ENCODE measurements around the gene NMUR2. TPM values are rescaled to one million over a fixed set of nuclear protein-coding genes. Genes with fewer than 3 reads are reported as not detected.

Gene NMUR2
- total and polyA plus RNA-seq, 2 donors = 0.05 to 0.23 TPM

GRCh38 chr5:152406082-152406481 is 1.0 kb upstream of the NMUR2 start:
- Histone ChIP-seq H3K36me3 (ENCODE audit: control insufficient read depth in 2 of 2, insufficient read depth in 2 of 2, low read length in 1 of 2) (no peaks in the 10 kb centered on the region), H3K27me3 (ENCODE audit: control insufficient read depth in 2 of 2, insufficient read depth in 1 of 2, low read length in 1 of 2) (no peaks in the 10 kb centered on the region), H3K27ac (ENCODE audit: low read depth in 1 of 2, low read length in 1 of 2) (no peak overlapping the region), H3K9me3 (ENCODE audit: control insufficient read depth in 2 of 2, insufficient read depth in 1 of 2, low read length in 1 of 2) (no peaks in the 10 kb centered on the region), H3K4me1 (ENCODE audit: control insufficient read depth in 2 of 2, insufficient read depth in 2 of 2, low read length in 2 of 2) (no peaks in the 10 kb centered on the region), H3K4me3 (ENCODE audit: low read length in 2 of 2) (no peak overlapping the region)
- 89% methylated on average over 1 of the region's 1 CpG for WGBS
- DNase-seq (ENCODE audit: low read depth in 6 of 9, low spot score in 9 of 9) = no peak

DNA sequence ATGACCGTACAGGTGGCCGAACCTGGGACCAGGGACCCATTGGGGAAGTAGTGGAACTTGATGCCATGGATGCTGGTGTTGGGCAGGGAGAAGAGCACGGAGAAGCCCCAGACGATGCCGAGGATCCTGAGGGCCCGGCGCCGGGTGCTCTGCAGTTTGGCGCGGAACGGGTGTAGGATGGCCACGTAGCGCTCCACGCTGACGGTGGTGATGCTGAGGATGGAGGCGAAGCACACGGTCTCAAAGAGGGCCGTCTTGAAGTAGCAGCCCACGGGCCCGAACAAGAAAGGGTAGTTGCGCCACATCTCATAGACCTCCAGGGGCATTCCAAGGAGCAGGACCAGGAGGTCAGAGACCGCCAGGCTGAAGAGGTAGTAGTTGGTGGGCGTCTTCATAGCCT is 585 bp downstream of the NMUR2 start:
- H3K4me1 ChIP-seq (ENCODE audit: control insufficient read depth in 2 of 2, insufficient read depth in 2 of 2, low read length in 2 of 2) = no peaks in the 10 kb centered on the region
- H3K27ac ChIP-seq (ENCODE audit: low read depth in 1 of 2, low read length in 1 of 2) = no peak overlapping the region
- no peak overlapping the region for H3K4me3 ChIP-seq (ENCODE audit: low read length in 2 of 2)
- no peaks in the 10 kb centered on the region for H3K9me3 ChIP-seq (ENCODE audit: control insufficient read depth in 2 of 2, insufficient read depth in 1 of 2, low read length in 1 of 2)
- WGBS = 97% methylated on average over 23 of the region's 23 CpGs
- no peaks in the 10 kb centered on the region for H3K27me3 ChIP-seq (ENCODE audit: control insufficient read depth in 2 of 2, insufficient read depth in 1 of 2, low read length in 1 of 2)
- H3K36me3 ChIP-seq (ENCODE audit: control insufficient read depth in 2 of 2, insufficient read depth in 2 of 2, low read length in 1 of 2) = no peaks in the 10 kb centered on the region
- DNase-seq (ENCODE audit: low read depth in 6 of 9, low spot score in 9 of 9) = no peak

DNA sequence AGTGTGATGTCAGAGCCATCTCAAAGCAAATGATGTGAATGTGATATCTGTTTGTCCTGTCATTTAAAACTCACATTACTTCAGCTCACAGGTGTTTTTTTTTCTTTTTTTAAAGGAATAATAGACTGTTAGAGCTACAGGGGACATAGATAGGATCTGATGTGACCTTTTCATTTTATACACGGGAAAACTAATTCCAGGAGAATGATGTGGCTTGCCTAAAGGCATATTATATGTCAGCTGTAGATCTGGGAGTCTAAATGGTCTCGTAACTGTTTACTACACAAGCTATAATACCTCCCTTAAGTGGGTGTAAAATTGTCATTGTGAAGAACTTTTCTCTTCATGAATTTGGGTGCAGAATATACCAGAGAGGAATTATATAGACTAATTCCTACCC is 2.0 kb downstream of the NMUR2 start:
- Histone ChIP-seq H3K36me3 (ENCODE audit: control insufficient read depth in 2 of 2, insufficient read depth in 2 of 2, low read length in 1 of 2) (no peaks in the 10 kb centered on the region), H3K4me3 (ENCODE audit: low read length in 2 of 2) (no peak overlapping the region), H3K4me1 (ENCODE audit: control insufficient read depth in 2 of 2, insufficient read depth in 2 of 2, low read length in 2 of 2) (no peaks in the 10 kb centered on the region), H3K27me3 (ENCODE audit: control insufficient read depth in 2 of 2, insufficient read depth in 1 of 2, low read length in 1 of 2) (no peaks in the 10 kb centered on the region), H3K9me3 (ENCODE audit: control insufficient read depth in 2 of 2, insufficient read depth in 1 of 2, low read length in 1 of 2) (no peaks in the 10 kb centered on the region), H3K27ac (ENCODE audit: low read depth in 1 of 2, low read length in 1 of 2) (no peak overlapping the region)
- WGBS = 78% methylated on average over 2 of the region's 2 CpGs
- no peak for DNase-seq (ENCODE audit: low read depth in 6 of 9, low spot score in 9 of 9)

GRCh38 chr5:152400846-152401245 is 4.2 kb downstream of the NMUR2 start:
- no peak overlapping the region for H3K27ac ChIP-seq (ENCODE audit: low read depth in 1 of 2, low read length in 1 of 2)
- H3K4me3 ChIP-seq (ENCODE audit: low read length in 2 of 2) = no peak overlapping the region
- H3K9me3 ChIP-seq (ENCODE audit: control insufficient read depth in 2 of 2, insufficient read depth in 1 of 2, low read length in 1 of 2) = no peaks in the 10 kb centered on the region
- H3K4me1 ChIP-seq (ENCODE audit: control insufficient read depth in 2 of 2, insufficient read depth in 2 of 2, low read length in 2 of 2) = no peaks in the 10 kb centered on the region
- H3K36me3 ChIP-seq (ENCODE audit: control insufficient read depth in 2 of 2, insufficient read depth in 2 of 2, low read length in 1 of 2) = no peaks in the 10 kb centered on the region
- no peaks in the 10 kb centered on the region for H3K27me3 ChIP-seq (ENCODE audit: control insufficient read depth in 2 of 2, insufficient read depth in 1 of 2, low read length in 1 of 2)
- 91% methylated on average over 2 of the region's 2 CpGs for WGBS
- DNase-seq (ENCODE audit: low read depth in 6 of 9, low spot score in 9 of 9) = no peak

- Histone ChIP-seq H3K4me1 (ENCODE audit: control insufficient read depth in 2 of 2, insufficient read depth in 2 of 2, low read length in 2 of 2) (no peaks in the 10 kb centered on the region), H3K9me3 (ENCODE audit: control insufficient read depth in 2 of 2, insufficient read depth in 1 of 2, low read length in 1 of 2) (no peaks in the 10 kb centered on the region), H3K4me3 (ENCODE audit: low read length in 2 of 2) (no peak overlapping the region), H3K36me3 (ENCODE audit: control insufficient read depth in 2 of 2, insufficient read depth in 2 of 2, low read length in 1 of 2) (no peaks in the 10 kb centered on the region), H3K27ac (ENCODE audit: low read depth in 1 of 2, low read length in 1 of 2) (no peak overlapping the region), H3K27me3 (ENCODE audit: control insufficient read depth in 2 of 2, insufficient read depth in 1 of 2, low read length in 1 of 2) (no peaks in the 10 kb centered on the region)
- no peak for DNase-seq (ENCODE audit: low read depth in 6 of 9, low spot score in 9 of 9)
- WGBS = 89% methylated on average over 1 of the region's 1 CpG
Observed at GRCh38 chr5:152397581-152397980, 7.5 kb downstream of the NMUR2 start.

DNA sequence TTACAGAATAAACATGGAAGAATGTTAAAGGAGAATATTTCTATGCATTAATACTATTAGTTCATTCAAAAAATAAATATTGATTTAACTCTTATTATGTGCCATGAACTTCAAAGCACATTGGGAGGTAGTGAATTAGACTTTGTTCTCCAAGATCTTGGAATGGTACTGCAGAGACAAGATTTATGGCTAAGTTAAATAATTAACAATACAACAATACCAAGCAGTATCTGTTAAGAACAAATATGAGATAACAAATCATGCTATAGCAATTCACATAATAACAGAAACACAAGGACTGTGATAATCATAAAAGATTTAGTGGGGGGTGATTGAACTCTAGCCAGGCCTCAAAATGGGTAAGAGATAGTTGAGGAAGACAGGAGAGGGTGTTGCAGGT is 11.6 kb downstream of the NMUR2 start:
- H3K9me3 ChIP-seq (ENCODE audit: control insufficient read depth in 2 of 2, insufficient read depth in 1 of 2, low read length in 1 of 2) = no peaks in the 10 kb centered on the region
- no peaks in the 10 kb centered on the region for H3K4me1 ChIP-seq (ENCODE audit: control insufficient read depth in 2 of 2, insufficient read depth in 2 of 2, low read length in 2 of 2)
- H3K27ac ChIP-seq (ENCODE audit: low read depth in 1 of 2, low read length in 1 of 2) = no peak overlapping the region
- DNase-seq (ENCODE audit: low read depth in 6 of 9, low spot score in 9 of 9) = no peak
- H3K4me3 ChIP-seq (ENCODE audit: low read length in 2 of 2) = no peak overlapping the region
- H3K36me3 ChIP-seq (ENCODE audit: control insufficient read depth in 2 of 2, insufficient read depth in 2 of 2, low read length in 1 of 2) = no peaks in the 10 kb centered on the region
- no peaks in the 10 kb centered on the region for H3K27me3 ChIP-seq (ENCODE audit: control insufficient read depth in 2 of 2, insufficient read depth in 1 of 2, low read length in 1 of 2)

GRCh38 chr5:152389208-152389849 is 15.8 kb downstream of the NMUR2 start:
- Histone ChIP-seq H3K4me3 (ENCODE audit: low read length in 2 of 2) (no peak overlapping the region), H3K9me3 (ENCODE audit: control insufficient read depth in 2 of 2, insufficient read depth in 1 of 2, low read length in 1 of 2) (no peaks in the 10 kb centered on the region), H3K27ac (ENCODE audit: low read depth in 1 of 2, low read length in 1 of 2) (no peak overlapping the region), H3K36me3 (ENCODE audit: control insufficient read depth in 2 of 2, insufficient read depth in 2 of 2, low read length in 1 of 2) (no peaks in the 10 kb centered on the region), H3K4me1 (ENCODE audit: control insufficient read depth in 2 of 2, insufficient read depth in 2 of 2, low read length in 2 of 2) (no peaks in the 10 kb centered on the region), H3K27me3 (ENCODE audit: control insufficient read depth in 2 of 2, insufficient read depth in 1 of 2, low read length in 1 of 2) (no peaks in the 10 kb centered on the region)
- WGBS = 81% methylated on average over 3 of the region's 3 CpGs
- DNase-seq (ENCODE audit: low read depth in 6 of 9, low spot score in 9 of 9) = no peak

GRCh38 chr5:152388610-152389009 is 16.5 kb downstream of the NMUR2 start:
- no peak for DNase-seq (ENCODE audit: low read depth in 6 of 9, low spot score in 9 of 9)
- no peaks in the 10 kb centered on the region for H3K4me1 ChIP-seq (ENCODE audit: control insufficient read depth in 2 of 2, insufficient read depth in 2 of 2, low read length in 2 of 2)
- H3K9me3 ChIP-seq (ENCODE audit: control insufficient read depth in 2 of 2, insufficient read depth in 1 of 2, low read length in 1 of 2) = no peaks in the 10 kb centered on the region
- no peak overlapping the region for H3K4me3 ChIP-seq (ENCODE audit: low read length in 2 of 2)
- H3K36me3 ChIP-seq (ENCODE audit: control insufficient read depth in 2 of 2, insufficient read depth in 2 of 2, low read length in 1 of 2) = no peaks in the 10 kb centered on the region
- no peak overlapping the region for H3K27ac ChIP-seq (ENCODE audit: low read depth in 1 of 2, low read length in 1 of 2)
- 92% methylated on average over 1 of the region's 1 CpG for WGBS
- no peaks in the 10 kb centered on the region for H3K27me3 ChIP-seq (ENCODE audit: control insufficient read depth in 2 of 2, insufficient read depth in 1 of 2, low read length in 1 of 2)

DNA sequence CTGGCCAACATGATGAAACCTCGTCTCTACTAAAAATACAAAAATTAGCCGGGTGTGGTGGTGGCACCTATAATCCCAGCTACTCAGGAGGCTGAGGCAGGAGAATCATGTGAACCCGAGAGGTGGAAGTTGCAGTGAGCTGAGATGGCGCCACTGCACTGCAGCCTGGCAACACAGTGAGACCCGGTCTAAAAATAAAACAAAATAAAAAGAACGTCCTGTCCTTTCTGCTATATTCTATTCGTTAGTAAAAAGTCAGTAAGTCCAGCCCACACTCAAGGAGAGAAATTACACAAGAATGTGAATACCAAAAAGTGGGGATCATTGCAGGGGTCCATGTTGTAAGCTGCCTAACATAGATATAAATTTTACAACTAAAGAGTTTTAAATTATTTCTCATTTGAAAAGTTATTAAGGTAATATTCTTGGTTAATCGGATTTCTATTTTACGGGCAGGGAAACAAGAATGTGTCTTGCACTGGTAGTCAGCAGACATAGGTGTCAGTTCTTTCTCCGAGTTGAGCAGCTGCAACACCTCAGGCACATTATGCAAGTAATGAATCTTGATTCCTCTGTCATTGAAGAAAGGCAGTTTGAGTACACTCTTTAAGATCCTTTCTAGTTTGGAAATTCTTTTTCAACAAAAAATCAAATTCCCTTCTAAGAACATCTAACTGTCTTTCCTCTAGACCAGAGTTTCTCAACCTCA is 24.5 kb downstream of the NMUR2 start:
- 90% methylated on average over 10 of the region's 10 CpGs for WGBS

More for the DNA sequence above, 24.5 kb downstream of the NMUR2 start:
- Histone ChIP-seq H3K27me3 (ENCODE audit: control insufficient read depth in 2 of 2, insufficient read depth in 1 of 2, low read length in 1 of 2) (no peaks in the 10 kb centered on the region), H3K27ac (ENCODE audit: low read depth in 1 of 2, low read length in 1 of 2) (no peak overlapping the region), H3K36me3 (ENCODE audit: control insufficient read depth in 2 of 2, insufficient read depth in 2 of 2, low read length in 1 of 2) (no peaks in the 10 kb centered on the region), H3K9me3 (ENCODE audit: control insufficient read depth in 2 of 2, insufficient read depth in 1 of 2, low read length in 1 of 2) (no peaks in the 10 kb centered on the region), H3K4me1 (ENCODE audit: control insufficient read depth in 2 of 2, insufficient read depth in 2 of 2, low read length in 2 of 2) (no peaks in the 10 kb centered on the region), H3K4me3 (ENCODE audit: low read length in 2 of 2) (no peak overlapping the region)
- no peak for DNase-seq (ENCODE audit: low read depth in 6 of 9, low spot score in 9 of 9)
